Measurements from ENCODE around the gene NEDD9. TPM values are rescaled to one million over a fixed set of nuclear protein-coding genes. Genes with fewer than 3 reads are reported as not detected.

The NEDD9 gene
- total RNA-seq, 1 donor, result 32.9 TPM

DNA sequence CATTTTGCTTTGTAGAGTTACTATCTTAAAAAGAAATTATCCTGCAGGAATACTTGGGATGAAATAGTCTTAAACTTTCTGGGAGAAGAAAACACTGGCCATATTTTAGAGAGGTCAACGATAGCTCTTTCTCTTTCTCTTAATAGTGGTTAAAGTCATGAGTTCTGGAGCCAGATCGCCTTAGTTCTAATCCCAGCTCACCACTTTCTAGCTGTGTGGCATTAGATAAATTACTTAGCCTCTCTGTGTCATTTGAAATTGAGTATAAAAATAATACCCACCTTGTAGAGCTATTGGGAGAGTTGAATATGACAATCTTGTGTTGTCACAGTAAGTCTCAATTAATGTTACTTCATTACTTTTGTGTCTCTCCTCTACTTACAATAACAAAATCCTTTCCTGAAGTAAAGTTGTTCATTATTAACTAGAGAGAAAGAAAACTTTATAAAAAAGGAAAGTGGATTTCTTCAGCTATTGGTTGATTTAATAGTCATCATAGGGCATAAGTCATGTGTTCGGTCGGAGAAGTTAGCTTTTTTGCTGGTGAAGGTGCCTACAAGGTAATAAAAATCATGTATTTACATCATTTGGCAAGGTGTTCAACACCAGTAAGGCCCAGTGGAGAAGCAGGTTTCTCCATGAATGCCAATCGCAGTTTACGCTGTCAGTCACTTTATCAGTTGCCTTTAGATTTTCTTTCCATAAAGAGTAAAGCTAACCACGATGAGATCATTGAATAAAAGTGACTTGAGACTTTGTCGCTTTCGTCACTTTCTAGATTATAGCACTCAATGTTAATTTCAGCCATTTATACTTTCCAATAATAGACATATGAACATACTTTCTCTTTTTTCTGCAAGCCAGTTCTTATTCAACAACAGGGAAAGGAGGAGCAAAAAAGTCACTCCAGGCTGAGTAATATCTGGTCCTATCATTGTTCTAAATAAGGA is 2.0 kb downstream of the NEDD9 start:
- H3K9me3 ChIP-seq (ENCODE audit: low read depth, low read length), result no peaks in the 10 kb centered on the region
- peak overlapping the region; percentile 93 for H3K27ac ChIP-seq (ENCODE audit: low read depth, low read length)
- TF ChIP-seq, protein P1, sequence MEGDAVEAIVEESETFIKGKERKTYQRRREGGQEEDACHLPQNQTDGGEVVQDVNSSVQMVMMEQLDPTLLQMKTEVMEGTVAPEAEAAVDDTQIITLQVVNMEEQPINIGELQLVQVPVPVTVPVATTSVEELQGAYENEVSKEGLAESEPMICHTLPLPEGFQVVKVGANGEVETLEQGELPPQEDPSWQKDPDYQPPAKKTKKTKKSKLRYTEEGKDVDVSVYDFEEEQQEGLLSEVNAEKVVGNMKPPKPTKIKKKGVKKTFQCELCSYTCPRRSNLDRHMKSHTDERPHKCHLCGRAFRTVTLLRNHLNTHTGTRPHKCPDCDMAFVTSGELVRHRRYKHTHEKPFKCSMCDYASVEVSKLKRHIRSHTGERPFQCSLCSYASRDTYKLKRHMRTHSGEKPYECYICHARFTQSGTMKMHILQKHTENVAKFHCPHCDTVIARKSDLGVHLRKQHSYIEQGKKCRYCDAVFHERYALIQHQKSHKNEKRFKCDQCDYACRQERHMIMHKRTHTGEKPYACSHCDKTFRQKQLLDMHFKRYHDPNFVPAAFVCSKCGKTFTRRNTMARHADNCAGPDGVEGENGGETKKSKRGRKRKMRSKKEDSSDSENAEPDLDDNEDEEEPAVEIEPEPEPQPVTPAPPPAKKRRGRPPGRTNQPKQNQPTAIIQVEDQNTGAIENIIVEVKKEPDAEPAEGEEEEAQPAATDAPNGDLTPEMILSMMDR (IDR thresholded peaks at IDR 0.05; ENCODE audit: extremely low read depth, low read depth, low read length), result no peak
- H3K4me3 ChIP-seq (ENCODE audit: insufficient read depth, low read length), result peak overlapping the region; percentile 87
- peaks cover 2% of the 10 kb centered on the region for H4K20me1 ChIP-seq (ENCODE audit: insufficient read depth, low read length)
- H3K79me2 ChIP-seq (ENCODE audit: insufficient read depth, low read length), result peaks cover 67% of the 10 kb centered on the region
- DNase-seq (ENCODE audit: insufficient read length, low spot score, missing footprints), result no peak
- peaks cover 33% of the 10 kb centered on the region for H3K4me1 ChIP-seq (ENCODE audit: insufficient read depth, low read length)
- no peaks in the 10 kb centered on the region for H3K36me3 ChIP-seq (ENCODE audit: insufficient read depth, low read length)
- no peak overlapping the region for H2AFZ ChIP-seq (ENCODE audit: low read length)
- H3K4me2 ChIP-seq (ENCODE audit: insufficient read depth, low read length), result peak overlapping the region; percentile 80
- H3K27me3 ChIP-seq (ENCODE audit: insufficient read depth, low read length), result no peaks in the 10 kb centered on the region

DNA sequence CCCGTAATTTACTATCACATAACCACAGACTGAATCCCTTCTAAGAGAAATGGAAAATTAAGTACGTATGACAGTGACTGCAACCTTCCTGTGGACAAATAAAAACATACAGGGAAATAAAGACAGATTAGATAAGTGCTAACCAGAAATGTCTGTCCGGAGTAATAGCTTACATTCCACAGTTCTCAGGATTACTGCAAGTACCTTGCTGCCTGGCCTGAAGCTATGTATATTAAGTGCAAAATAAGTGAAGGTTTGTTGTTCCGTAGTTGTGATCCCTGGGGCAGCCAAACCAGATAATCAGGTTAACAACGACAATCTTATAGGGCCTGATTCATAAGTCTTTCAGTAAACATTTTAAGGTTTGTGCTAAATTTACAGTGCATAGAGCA is 2.8 kb downstream of the NEDD9 start:
- Histone ChIP-seq H3K79me2 (ENCODE audit: insufficient read depth, low read length) (peaks cover 70% of the 10 kb centered on the region), H3K4me1 (ENCODE audit: insufficient read depth, low read length) (peaks cover 39% of the 10 kb centered on the region), H3K27ac (ENCODE audit: low read depth, low read length) (peak overlapping the region; percentile 93), H2AFZ (ENCODE audit: low read length) (no peak overlapping the region), H4K20me1 (ENCODE audit: insufficient read depth, low read length) (peaks cover 2% of the 10 kb centered on the region), H3K4me2 (ENCODE audit: insufficient read depth, low read length) (peak overlapping the region; percentile 80), H3K9me3 (ENCODE audit: low read depth, low read length) (no peaks in the 10 kb centered on the region), H3K27me3 (ENCODE audit: insufficient read depth, low read length) (no peaks in the 10 kb centered on the region), H3K36me3 (ENCODE audit: insufficient read depth, low read length) (no peaks in the 10 kb centered on the region), H3K4me3 (ENCODE audit: insufficient read depth, low read length) (peak overlapping the region; percentile 87)
- DNase-seq (ENCODE audit: insufficient read length, low spot score, missing footprints), result no peak
- TF ChIP-seq, protein P1 (IDR thresholded peaks at IDR 0.05; ENCODE audit: extremely low read depth, low read depth, low read length), result no peak

DNA sequence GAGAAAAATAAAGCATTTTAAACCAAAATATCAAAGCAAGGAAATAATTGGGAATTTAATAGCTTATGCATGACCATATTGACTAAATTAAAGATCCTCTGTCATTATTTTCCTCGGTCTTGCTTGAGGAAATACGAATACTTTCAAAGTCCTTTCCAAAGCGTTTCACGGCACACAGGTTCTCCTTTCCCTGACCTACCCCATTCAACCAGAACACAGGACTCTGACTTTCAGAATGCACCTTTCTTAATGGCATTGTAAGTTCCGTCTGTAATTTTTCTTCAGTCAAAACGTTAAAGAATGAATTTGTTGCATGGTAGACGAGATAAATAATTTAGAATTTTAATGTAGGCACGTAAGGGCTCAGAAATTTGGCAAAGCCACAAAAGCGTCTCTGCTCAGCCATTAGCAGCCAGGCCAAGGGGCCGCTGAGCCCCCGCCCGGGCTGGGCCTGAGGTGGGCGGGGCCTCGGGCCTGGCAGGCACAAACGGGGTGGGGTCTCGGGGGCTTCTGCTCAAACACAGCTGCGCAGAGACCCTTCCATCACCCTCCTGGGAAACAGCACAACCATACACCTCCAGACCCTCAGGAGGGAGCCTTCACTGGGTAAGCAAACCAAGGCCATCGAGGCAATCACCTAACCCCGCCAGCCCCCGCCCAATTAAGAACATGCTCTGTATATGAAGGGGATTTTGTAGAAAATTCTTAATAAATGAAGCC is 3.4 kb downstream of the NEDD9 start:
- Histone ChIP-seq H3K4me3 (ENCODE audit: insufficient read depth, low read length) (peak overlapping the region; percentile 87), H3K27ac (ENCODE audit: low read depth, low read length) (peak overlapping the region; percentile 93), H2AFZ (ENCODE audit: low read length) (no peak overlapping the region)

More for the DNA sequence above, 3.4 kb downstream of the NEDD9 start:
- Histone ChIP-seq H3K36me3 (ENCODE audit: insufficient read depth, low read length) (no peaks in the 10 kb centered on the region), H3K4me1 (ENCODE audit: insufficient read depth, low read length) (peaks cover 44% of the 10 kb centered on the region), H3K27me3 (ENCODE audit: insufficient read depth, low read length) (no peaks in the 10 kb centered on the region), H3K79me2 (ENCODE audit: insufficient read depth, low read length) (peaks cover 75% of the 10 kb centered on the region), H3K4me2 (ENCODE audit: insufficient read depth, low read length) (peak overlapping the region; percentile 80), H4K20me1 (ENCODE audit: insufficient read depth, low read length) (peaks cover 2% of the 10 kb centered on the region), H3K9me3 (ENCODE audit: low read depth, low read length) (no peaks in the 10 kb centered on the region)
- DNase-seq (ENCODE audit: insufficient read length, low spot score, missing footprints), result no peak
- TF ChIP-seq, protein P1 (IDR thresholded peaks at IDR 0.05; ENCODE audit: extremely low read depth, low read depth, low read length), result no peak
